CD14-positive monocyte (primary cell): ENCODE data around the gene CADM1. TPM values are rescaled to one million over a fixed set of nuclear protein-coding genes. Genes with fewer than 3 reads are reported as not detected.

Experiments used
- DNase-seq, 3 donors: peaks; one replicate each; pipeline ENCODE4 v3.0.0-alpha.2; 2011 to 2022
- H2AFZ ChIP-seq: 2 replicates; pipeline ENCODE4 v1.6.0; 2012; ENCODE audit warnings: mild to moderate bottlenecking, low read depth, low read length, inconsistent platforms; ENCODE audit not compliant: insufficient read depth, poor library complexity, severe bottlenecking
- H3K27ac ChIP-seq, 2 donors: 1 replicate in 1 of 2; 2 replicates in 1 of 2; pipeline ENCODE4 v1.5.1; 2012 to 2013; ENCODE audit warnings: low read length in 2 of 2, control low read depth in 1 of 2, inconsistent platforms in 1 of 2, low read depth in 1 of 2, mild to moderate bottlenecking in 1 of 2
- H3K27me3 ChIP-seq, 2 donors: one replicate each; pipeline versions ENCODE4 v1.6.0 to v1.6.1; 2011 to 2013; ENCODE audit warnings: low read length in 2 of 2; ENCODE audit not compliant: control insufficient read depth in 2 of 2, insufficient read depth in 2 of 2
- H3K36me3 ChIP-seq, 2 donors: replicated peaks in 1 of 2; 1 replicate in 1 of 2; 2 replicates in 1 of 2; pipeline versions ENCODE4 v1.5.1 to v1.6.1; 2012 to 2013; ENCODE audit warnings: low read length in 2 of 2, control low read depth in 1 of 2, inconsistent platforms in 1 of 2, mild to moderate bottlenecking in 1 of 2; ENCODE audit not compliant: insufficient read depth in 2 of 2, control insufficient read depth in 1 of 2
- H3K4me1 ChIP-seq, 2 donors: 1 replicate in 1 of 2; 2 replicates in 1 of 2; pipeline versions ENCODE4 v1.5.1 to v1.6.1; 2012 to 2013; ENCODE audit warnings: low read length in 2 of 2, control low read depth in 1 of 2, inconsistent platforms in 1 of 2, mild to moderate bottlenecking in 1 of 2, moderate library complexity in 1 of 2; ENCODE audit not compliant: insufficient read depth in 2 of 2, control insufficient read depth in 1 of 2
- H3K4me2 ChIP-seq: replicated peaks from 2 replicates; pipeline ENCODE3; 2012; ENCODE audit warnings: low read length, moderate library complexity, mild to moderate bottlenecking; ENCODE audit not compliant: poor library complexity, severe bottlenecking; ENCODE audit errors: extremely low read depth
- H3K4me3 ChIP-seq, 3 experiments: fragments of 200-600 bp in 1 of 3; sonication (generic) in 1 of 3; replicated peaks in 1 of 3; 1 replicate in 2 of 3; 2 replicates in 1 of 3; pipeline ENCODE4 v1.5.1; 2011 to 2013; ENCODE audit warnings: low read length in 3 of 3, mild to moderate bottlenecking in 3 of 3, control low read depth in 2 of 3, low read depth in 2 of 3, inconsistent platforms in 1 of 3, moderate library complexity in 1 of 3
- H3K79me2 ChIP-seq: 2 replicates; pipeline ENCODE4 v1.6.0; 2012; ENCODE audit warnings: mild to moderate bottlenecking, control low read depth, inconsistent platforms, low read length, moderate library complexity; ENCODE audit not compliant: insufficient read depth
- H3K9ac ChIP-seq: 2 replicates; pipeline ENCODE4 v1.6.0; 2017; ENCODE audit warnings: low read length, mild to moderate bottlenecking; ENCODE audit not compliant: insufficient read depth, poor library complexity, severe bottlenecking
- H3K9me3 ChIP-seq, 2 donors: replicated peaks in 1 of 2; 1 replicate in 1 of 2; 2 replicates in 1 of 2; pipeline versions ENCODE4 v1.5.1 to v1.6.1; 2012 to 2013; ENCODE audit warnings: low read length in 2 of 2, control low read depth in 1 of 2; ENCODE audit not compliant: control insufficient read depth in 1 of 2, insufficient read depth in 1 of 2
- H4K20me1 ChIP-seq: 2 replicates; pipeline ENCODE4 v1.6.0; 2012; ENCODE audit warnings: mild to moderate bottlenecking, low read length, control low read depth, moderate library complexity; ENCODE audit not compliant: insufficient read depth
- H3K27ac Mint-ChIP-seq, 7 donors: one replicate each; pipeline ENCODE4 v1.8.0; 2020; ENCODE audit warnings: mild to moderate bottlenecking in 7 of 7, mixed read lengths in 7 of 7, moderate library complexity in 6 of 7, inconsistent platforms in 2 of 7
- H3K27me3 Mint-ChIP-seq, 3 donors: one replicate each; pipeline ENCODE4 v1.8.0; 2021 to 2022; ENCODE audit warnings: low read depth in 3 of 3, mild to moderate bottlenecking in 3 of 3, mixed read lengths in 3 of 3, moderate library complexity in 3 of 3, inconsistent platforms in 1 of 3
- H3K36me3 Mint-ChIP-seq, 2 donors: one replicate each; pipeline ENCODE4 v1.8.0; 2020; ENCODE audit warnings: mixed read lengths in 2 of 2, inconsistent platforms in 1 of 2, mild to moderate bottlenecking in 1 of 2
- H3K4me1 Mint-ChIP-seq: one replicate; pipeline ENCODE4 v1.8.0; 2020; ENCODE audit warnings: mild to moderate bottlenecking, mixed read lengths
- H3K4me3 Mint-ChIP-seq, 2 donors: one replicate each; pipeline ENCODE4 v1.8.0; 2020; ENCODE audit warnings: mild to moderate bottlenecking in 2 of 2, mixed read lengths in 2 of 2, moderate library complexity in 1 of 2
- H3K9me3 Mint-ChIP-seq, 7 donors: one replicate each; pipeline ENCODE4 v1.8.0; 2020 to 2022; ENCODE audit warnings: mixed read lengths in 7 of 7, mild to moderate bottlenecking in 6 of 7, moderate library complexity in 6 of 7, inconsistent platforms in 2 of 7
- CTCF ChIP-seq: fragments of 200-600 bp; IDR thresholded peaks from one replicate; pipeline ENCODE4 v1.8.0; 2022; ENCODE audit warnings: antibody characterized with exemption, mild to moderate bottlenecking
- WGBS: methylation state at CpG from one replicate; pipeline ENCODE4 v1.1.5; 2013; ENCODE audit warnings: missing lambda C conversion rate; ENCODE audit not compliant: insufficient coverage; 5-methylcytosine and 5-hydroxymethylcytosine counted together
- intact Hi-C, 2 donors: fragments of 100-400 bp; cut with micrococcal nuclease; formaldehyde crosslinking; loops; one replicate each; pipeline versions ENCODE4 v1.15.0 to v1.15.1; 2023
- polyA plus RNA-seq, 3 donors: library from polyadenylated mRNA; depleted of rRNA in 1 of 3; unstranded in 2 of 3; stranded (reverse) in 1 of 3; fragments of 300-500 nt in 2 of 3; fragments of >200 nt in 1 of 3; fragmentation: Illumina TruSeq in 2 of 3; gene quantifications; 1 replicate in 2 of 3; 2 replicates in 1 of 3; pipeline ENCODE4 v1.2.3, GENCODE V29; 2012 to 2021

The CADM1 gene
- polyA plus RNA-seq, 3 donors, result not detected

DNA sequence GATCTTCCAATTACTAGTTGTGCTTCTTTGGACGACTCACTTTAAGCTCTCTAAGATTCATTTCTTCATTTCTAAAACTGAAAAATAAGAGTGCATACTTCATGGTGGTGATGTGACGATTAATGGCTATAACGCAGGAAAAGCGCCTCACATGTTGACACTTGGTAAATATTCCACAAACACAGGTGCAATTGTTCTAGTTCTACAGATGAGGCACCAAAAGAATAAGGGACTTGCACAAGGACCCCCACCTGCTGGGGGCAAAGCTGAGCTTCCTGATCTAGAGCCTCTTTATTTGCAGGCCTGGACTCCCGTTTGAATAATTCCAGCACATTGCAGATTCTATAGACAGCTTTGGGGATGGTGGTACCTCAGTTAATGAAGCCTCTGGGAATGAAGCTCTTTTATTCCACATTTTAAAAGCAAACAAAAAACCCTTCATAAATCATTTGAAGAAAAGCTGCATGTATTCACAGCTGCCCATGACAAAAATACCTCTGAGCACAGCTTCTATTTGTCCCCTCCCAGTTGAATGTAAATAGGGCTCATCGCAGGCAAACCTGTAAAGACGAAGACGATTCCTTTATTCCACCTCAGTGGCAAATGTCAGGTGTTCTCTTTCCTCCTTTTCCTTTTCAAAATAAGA is 14.9 kb upstream of the CADM1 start:
- no peak for TF ChIP-seq CTCF
- no peaks in the 10 kb centered on the region for H3K9me3 ChIP-seq
- Mint-ChIP-seq H3K27me3 (peaks cover 7 to 25% (median 13%) of the 10 kb centered on the region in 3 donors), H3K27ac (no peak overlapping the region), H3K4me3 (no peak overlapping the region), H3K9me3 (peaks cover 0 to 4% (median 1%) of the 10 kb centered on the region in 7 donors), H3K36me3 (no peaks in the 10 kb centered on the region), H3K4me1 (no peaks in the 10 kb centered on the region)
- no peak overlapping the region for H3K4me3 ChIP-seq
- no peak overlapping the region for H2AFZ ChIP-seq
- no peaks in the 10 kb centered on the region for H4K20me1 ChIP-seq
- no peak overlapping the region for H3K27ac ChIP-seq
- 100% methylated on average over 2 of the region's 8 CpGs for WGBS
- no peak overlapping the region for H3K4me2 ChIP-seq
- H3K27me3 ChIP-seq, result peaks cover 2% of the 10 kb centered on the region in 2 donors
- no peaks in the 10 kb centered on the region for H3K36me3 ChIP-seq
- H3K9ac ChIP-seq, result no peak overlapping the region
- intact Hi-C loops, result loop anchor here in 1 of 2 donors (2.0 kb wide), 1 partner anchor 78 kb away; no protein-coding TSS in a partner anchor
- H3K79me2 ChIP-seq, result no peaks in the 10 kb centered on the region
- DNase-seq, result no peak
- H3K4me1 ChIP-seq, result no peaks in the 10 kb centered on the region

DNA sequence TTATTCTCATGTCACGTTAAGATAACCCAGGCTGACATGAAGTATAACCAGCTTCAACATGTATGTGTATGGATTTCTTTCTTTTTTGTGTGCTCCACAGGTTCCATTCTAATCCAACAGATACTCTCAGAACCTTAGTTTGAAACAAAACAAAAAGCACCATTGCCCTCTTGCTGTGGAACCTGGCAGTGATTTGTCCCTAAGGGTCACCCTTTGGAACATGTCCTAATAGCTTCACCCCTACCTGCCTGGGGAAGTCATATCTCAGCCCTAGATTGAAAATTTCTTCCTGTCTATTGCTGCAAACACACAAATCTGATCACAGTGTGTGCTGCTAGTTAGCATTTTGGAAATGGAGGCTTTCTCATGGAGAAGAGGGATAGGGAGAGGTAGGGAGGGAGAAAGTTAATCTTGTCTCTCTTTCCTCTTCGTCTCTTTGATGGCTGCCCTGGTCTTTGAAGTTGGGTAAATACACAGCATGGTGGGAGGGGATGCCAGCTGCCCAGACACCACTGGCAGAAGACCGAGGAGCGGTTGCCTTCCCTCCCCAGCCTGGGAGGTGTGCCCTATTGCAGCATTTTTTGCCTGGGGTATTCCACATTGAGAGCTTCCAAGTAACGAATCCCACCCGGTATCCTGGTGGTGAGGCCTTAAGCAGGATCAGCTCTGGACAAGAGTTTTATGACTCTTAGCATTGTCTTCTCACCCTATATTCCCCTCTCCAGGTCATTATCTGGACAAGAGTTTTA is 11.6 kb upstream of the CADM1 start:
- H3K36me3 Mint-ChIP-seq, result no peaks in the 10 kb centered on the region
- no peaks in the 10 kb centered on the region for H3K79me2 ChIP-seq
- no peak overlapping the region for H3K4me3 Mint-ChIP-seq
- TF ChIP-seq CTCF, result no peak
- no peak for DNase-seq
- H3K9me3 Mint-ChIP-seq, result peaks cover 0 to 3% (median 0%) of the 10 kb centered on the region in 7 donors
- H3K9ac ChIP-seq, result no peak overlapping the region
- no peak overlapping the region for H3K27ac ChIP-seq
- no peaks in the 10 kb centered on the region for H4K20me1 ChIP-seq
- no peak overlapping the region for H3K4me2 ChIP-seq
- no peaks in the 10 kb centered on the region for H3K36me3 ChIP-seq
- H3K27me3 ChIP-seq, result peaks cover 8 to 14% of the 10 kb centered on the region in 2 donors
- peaks cover 4 to 32% (median 15%) of the 10 kb centered on the region in 3 donors for H3K27me3 Mint-ChIP-seq
- 60% methylated on average over 2 of the region's 6 CpGs for WGBS
- H3K4me1 ChIP-seq, result no peaks in the 10 kb centered on the region
- H3K4me3 ChIP-seq, result no peak overlapping the region
- H2AFZ ChIP-seq, result no peak overlapping the region
- intact Hi-C loops, result no loop called here
- no peak overlapping the region for H3K27ac Mint-ChIP-seq
- no peaks in the 10 kb centered on the region for H3K9me3 ChIP-seq
- no peaks in the 10 kb centered on the region for H3K4me1 Mint-ChIP-seq
